DMS53 treated with DMSO at 0.1 percent for 48 hours (cell line): ENCODE data around the gene EPB41L4A.
A peak's percentile ranks its signal among the peaks of the same experiment; 100 is the strongest.

ENCODE experiments used
- DNase-seq: peaks from one replicate; lab custom pipeline; 2025; ENCODE audit not compliant: unreplicated experiment; lab: John Stamatoyannopoulos, UW

EPB41L4A gene

DNA sequence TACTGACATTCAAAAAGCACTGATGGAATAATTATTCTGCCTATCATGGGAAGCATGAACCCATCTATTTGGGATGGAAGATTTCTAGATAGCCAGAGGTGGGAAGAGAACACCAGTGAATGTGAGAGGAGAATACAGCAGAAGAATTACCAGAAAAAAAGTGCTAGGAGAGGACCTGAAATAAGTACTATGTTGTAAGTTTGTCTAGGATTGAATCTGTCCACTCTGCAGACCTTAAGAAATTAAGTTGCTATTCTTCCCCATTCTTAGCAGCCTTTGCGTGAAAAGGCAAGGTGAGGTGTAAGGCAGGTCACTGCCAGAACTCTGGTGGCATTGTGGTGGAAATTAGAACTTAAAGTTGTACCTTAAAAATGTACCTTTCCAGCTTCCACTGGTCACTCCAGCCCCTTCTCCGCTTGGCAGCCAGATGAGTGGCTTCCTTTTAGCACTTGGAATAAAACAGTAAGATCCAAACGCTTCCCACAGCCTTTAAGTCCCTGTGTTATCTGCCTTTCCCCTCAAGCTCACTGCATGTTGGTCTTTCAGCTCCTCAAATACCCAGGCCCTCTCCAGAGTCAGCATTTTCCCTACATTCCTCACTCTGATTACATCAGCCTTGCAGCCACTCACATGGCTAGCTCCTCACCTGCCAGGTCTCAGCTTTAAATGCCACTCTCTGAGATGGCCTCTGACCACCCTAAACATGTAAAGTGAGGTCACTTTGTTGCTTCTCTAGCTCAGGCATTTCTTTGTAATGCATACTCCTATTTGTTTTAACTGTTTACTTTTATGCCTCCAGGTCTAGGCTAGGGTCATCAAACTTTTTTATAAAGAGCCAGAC, 253.0 kb downstream of the EPB41L4A start:
- peak; percentile 64 for DNase-seq

DNA sequence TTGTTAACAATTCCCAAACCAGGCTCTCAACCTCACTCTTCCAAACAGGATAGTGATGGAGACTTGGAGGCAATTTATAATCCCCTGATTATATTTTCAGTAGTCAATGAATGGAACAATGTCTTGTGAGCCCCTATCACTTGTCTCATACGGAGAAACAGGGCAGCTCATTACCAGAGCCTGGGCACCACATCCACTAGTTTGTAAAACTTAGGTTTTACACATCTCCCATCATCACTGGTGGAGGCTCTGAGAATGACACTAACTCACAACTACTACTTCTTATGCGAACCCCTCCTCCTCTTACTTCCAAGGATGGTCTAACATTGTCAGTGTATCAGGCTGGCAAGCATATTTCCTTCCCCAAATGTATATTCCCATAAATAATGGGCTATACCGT, 253.7 kb downstream of the EPB41L4A start:
- DNase-seq: no peak

DNA sequence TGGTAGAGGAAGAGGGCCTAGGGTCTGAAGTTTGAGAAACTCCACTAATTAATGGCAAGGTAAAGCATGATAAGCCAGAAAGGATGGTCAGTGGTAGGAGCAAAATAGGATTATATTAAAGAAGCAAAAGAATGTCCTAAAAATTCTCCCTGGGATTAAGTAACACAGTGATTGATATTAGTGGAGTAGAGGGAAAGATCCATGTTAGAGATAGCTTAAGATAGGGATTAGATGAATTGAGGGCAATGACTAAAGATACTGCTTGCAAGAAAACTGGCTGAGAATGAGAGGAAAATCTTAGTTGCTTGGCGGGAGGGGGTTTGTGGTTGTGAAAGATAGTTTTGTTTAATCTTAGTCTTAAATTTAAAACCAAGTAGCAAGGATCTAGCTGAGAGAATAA, 255.6 kb downstream of the EPB41L4A start:
- no peak for DNase-seq

DNA sequence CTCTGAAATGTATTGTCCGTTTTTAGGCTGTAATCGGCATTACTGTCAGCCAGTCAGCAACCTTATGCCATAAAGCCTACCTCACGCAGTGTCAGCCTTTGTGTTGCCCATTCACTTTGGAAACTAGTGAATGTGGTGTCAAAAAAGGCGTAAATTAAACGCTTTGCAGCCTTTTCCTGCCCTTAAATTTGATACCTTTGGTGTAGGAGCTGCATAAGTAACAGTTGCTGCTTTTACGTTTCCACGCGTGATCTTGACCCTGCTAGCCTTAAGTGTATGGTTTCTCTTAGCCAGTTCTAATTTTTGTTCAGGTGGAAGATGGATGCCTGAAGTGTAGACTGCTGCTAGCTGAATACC, 257.7 kb downstream of the EPB41L4A start:
- DNase-seq: no peak

DNA sequence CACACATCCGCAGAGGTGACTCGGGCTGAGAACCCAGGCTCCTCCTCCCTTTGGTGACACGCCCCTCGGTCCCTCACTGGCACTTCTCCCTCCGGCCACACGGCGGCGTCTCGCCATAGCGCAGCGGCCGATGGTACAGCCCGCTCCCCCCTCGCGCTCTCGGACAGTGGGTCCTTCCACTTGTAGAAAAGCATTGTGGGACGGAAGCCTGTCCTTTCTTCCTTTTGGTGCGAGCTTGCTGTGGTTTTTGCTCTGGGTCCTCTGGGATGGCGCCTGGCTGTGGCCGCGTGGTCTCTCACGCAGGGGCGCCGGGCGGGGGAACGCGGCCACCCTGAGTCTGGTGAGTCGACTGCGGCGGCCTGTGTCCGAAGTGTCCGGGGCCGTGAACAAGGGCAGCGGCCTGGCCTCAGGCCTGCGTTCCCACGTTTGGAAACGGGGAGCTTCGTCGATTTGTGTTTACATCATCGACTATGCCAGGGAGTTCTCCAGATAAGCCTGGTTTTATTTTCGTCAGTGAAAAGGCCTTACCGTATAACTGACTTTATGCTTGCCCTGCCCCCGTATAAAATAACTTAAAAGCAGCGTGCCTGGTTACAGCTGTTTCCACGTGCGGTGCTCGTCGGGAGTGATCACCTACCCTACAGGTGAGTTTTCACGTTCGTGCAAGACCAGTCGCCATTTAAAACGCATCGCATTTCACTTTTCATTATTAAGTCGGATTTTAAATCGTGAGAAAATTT, 258.3 kb downstream of the EPB41L4A start:
- peak; percentile 86 for DNase-seq

DNA sequence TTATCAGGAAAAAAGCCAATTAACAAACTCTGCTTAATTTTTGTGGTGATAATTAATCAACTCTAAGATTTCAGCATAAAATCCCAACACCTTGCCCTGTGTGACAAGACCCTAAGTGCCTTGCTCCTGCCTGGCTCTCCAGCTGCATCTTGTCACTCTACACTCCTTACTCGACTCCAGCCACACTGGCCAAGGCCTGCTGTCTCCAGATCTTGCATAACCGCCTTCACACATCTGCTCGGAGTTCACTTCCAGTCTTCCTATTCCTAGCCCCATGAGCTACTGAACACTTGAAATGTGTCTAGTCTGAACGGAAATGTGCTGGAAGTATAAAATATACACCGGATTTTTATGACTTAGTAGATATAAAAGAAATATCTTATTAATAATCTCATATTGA, 259.6 kb downstream of the EPB41L4A start:
- no peak for DNase-seq

DNA sequence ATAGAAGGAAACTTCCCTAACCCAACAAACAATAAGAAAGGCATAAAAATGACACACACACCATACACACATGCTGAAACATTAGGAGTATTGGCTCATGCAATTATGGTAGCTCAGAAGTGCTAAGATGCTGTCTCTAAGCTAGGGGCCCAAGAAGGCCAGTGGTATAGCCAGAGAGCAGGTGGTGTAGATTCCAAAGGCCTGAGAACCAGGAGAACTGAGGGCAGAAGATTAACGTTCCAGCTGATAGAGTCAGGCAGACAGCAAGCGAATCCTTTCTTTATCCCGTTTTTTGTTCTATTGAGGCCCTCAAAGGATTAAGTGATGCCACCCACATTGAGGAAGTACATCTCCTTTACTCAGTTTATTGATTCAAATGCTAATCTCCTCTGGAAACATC, 262.9 kb downstream of the EPB41L4A start:
- DNase-seq: no peak

DNA sequence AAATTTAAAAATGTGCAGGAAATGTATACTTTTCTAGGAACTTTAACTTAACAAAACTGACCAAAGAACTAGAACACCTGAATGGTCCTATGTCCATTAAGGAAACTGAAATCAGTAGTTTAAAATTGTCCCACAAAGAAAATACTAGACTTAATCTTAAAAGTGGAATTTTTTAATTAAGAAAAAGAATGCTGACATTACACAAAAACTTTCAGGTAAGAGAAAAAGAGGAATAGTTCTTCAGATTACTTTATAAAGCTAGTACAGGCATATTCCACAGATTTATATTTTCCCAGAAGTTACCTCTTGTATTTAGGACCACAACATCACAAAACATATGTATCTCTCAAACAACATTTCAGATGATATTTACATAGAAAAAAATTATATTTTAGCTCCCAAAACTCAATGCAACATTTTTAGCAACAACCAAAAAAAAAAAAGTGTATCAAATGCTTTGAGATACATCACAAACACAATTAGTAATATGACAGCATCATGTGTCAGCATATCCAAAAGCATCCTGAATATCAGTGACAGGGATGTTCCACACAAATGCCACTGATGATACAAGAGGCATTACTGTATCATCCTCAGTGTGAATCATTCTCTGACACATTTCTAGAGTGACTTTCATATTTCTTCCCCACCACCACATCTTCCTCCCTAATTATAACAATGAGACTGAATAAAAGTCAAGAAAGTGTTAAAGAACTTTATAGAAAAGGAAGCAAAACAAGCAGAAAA, 264.0 kb downstream of the EPB41L4A start:
- no peak for DNase-seq

DNA sequence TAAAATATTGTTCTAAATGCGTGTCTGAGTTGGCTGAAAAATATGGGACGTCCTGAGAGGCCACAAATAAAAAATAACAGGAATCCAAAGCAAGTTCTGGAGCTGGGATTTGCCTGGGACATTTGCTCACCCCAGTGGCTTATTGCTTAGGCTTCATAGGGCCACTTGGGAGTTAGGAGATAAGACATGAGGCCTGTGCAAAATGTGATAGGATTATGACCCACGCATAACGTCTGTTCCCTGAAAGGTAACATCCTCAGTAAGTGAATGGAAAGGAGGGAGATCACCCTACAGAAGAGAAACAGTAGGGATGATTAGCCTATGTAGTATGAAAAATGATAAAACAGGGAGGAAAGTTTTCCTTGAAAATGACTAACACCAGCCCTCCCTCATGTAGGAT, 269.4 kb downstream of the EPB41L4A start:
- DNase-seq: no peak

DNA sequence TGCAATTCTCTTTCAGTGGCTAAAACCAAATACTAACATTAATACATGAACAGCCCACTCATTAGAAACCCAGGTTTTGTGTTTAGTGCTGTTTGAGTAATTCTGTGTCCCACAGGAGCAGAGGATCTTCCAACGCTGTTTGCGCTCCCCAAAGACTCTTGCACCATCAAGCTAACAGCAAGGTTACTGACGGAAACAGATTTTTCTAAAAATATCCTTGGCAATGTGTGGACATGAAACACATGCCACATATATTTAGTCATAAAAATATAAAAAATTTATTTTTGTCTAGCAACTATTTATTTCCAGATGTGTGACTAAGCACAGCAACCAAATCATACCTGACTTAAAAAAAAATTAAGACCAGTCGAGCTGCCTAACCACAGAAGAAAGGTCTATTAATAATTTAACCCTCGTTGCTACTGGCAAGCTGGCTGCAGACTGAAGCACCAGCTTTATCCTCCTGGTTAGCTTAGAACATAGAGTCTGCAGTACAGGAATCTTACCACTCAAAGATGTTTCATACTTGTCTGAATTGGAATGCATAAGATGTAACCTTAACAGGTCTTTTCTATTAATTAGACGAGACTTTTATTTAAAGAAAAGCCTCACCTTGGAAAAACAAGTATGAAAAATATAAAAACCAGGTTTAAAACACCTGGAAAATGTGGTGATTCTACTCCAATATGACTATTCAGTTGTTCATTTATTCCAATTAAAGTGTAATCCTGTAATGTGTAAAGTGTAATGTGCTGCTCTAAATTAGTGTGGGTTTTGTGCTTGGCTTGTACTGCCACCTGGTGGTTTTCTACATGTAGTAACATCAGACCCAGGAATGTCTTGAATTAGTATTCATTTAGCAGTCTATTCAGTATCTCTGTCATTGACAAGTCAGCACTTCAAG, 272.5 kb downstream of the EPB41L4A start:
- peak; percentile 79 for DNase-seq

DNA sequence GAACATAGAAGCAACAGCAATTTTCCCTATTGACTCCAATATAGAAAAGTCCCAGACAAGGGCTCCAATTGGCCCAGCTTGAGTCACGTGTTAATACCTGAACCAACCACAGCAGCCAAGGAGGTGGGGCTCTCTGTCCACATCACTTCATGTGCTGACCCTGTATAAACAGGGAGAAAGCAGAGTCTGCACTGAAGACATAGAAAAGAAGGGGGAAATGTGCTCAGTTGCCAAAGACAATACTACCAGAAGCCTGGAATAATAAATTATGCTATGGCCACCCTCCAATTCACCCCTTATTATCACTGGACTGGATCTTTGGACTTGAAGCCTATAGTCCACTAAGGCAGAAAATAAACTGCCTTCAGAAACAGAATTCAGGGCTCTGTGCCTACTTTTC, 275.4 kb downstream of the EPB41L4A start:
- DNase-seq: no peak

DNA sequence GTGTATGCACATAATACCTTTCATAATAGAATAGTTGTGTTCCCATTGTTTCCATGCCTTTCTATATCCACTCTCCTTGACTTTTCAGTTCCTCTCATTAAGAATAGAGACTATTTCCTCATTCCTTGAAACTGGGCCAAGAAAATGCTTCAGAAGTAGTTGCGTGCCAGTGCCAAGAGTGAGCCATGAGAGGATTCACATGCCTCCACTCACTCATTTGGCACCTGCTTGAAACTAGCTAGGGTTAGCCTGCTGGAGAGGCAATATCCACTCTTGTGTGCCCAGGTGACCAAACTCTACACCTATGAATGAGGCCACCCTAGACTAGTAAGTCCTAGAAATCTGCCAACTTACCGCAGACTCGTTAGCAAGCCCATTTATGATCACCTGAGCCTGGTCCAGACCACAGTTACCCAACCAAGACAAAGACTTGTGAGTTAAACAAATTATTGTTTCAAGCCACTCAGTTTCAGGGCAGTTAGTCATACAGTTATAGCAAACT, 276.3 kb downstream of the EPB41L4A start:
- DNase-seq: no peak

DNA sequence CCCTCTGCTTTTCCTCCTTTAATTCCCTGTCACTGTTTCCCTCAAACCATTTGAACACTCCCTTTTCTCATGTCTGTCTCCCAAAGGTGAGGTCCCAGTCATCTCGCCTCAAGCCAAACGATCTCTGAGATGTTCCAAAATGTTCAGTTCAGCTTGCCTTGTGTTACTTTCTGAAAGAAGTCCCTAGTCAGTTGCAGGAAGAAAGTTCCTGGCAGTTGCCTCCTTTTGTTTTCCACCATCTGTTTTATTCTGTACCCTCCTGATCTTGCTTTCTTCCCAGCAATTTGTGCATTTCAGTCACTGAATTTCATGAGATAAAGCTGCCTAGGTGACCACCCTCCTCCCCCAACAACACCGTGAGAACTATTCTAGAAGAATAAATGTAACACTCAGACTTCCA, 277.5 kb downstream of the EPB41L4A start:
- no peak for DNase-seq

DNA sequence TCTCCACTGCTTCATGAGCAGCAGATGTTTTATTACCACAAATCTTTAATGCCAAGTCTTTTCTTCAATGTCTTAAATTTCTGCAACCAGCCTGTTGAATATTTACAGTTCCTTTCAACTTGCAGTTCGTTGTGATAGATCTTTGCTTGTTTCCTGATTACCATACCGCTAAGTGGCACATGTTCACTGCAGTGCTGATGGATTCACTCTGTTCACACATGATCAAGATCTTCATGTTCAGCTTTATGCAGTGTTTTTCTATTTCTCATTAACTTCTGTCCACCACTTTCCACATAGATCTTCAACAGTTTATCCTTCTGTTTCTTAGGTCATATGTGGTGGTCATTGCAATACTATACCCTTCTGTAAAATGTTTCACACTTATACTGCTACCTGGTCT, 280.6 kb downstream of the EPB41L4A start:
- no peak for DNase-seq

DNA sequence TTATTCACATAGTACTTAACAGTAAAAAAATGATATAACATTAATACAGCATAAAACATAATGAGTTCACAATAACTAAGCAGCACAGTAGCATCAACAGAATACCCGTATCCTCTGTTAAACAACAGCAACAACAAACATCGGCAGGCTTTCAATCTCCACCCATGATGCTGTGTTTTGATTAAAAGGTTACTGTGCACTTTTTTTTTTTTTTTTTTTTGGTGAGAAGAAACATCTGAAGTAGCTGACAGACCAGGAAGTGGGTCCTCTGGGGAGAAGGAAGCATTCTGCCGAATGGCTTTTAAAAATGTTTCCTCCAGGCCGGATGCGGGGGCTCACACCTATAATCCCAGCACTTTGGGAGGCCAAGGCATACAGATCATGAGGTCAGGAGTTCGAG, 282.3 kb downstream of the EPB41L4A start:
- DNase-seq: no peak

DNA sequence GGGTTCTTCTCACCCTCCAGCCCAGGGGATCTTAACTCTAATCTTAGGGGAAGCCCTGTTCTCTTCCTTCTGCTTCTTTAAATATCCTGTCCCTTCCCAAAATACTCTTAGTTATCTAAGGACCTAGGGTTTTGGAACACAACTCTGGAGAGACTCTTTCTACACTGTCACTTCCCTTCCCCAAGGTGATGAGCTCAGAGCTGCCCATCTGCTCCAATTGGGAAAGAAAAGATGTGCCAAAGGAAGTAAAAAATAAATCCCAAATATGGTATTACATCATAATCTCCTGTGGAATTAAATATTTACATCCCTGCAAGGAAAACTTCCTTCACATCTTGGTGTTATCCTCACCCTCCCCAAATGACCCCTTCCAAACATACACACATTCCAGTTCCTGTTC, 291.2 kb downstream of the EPB41L4A start:
- DNase-seq: no peak

DNA sequence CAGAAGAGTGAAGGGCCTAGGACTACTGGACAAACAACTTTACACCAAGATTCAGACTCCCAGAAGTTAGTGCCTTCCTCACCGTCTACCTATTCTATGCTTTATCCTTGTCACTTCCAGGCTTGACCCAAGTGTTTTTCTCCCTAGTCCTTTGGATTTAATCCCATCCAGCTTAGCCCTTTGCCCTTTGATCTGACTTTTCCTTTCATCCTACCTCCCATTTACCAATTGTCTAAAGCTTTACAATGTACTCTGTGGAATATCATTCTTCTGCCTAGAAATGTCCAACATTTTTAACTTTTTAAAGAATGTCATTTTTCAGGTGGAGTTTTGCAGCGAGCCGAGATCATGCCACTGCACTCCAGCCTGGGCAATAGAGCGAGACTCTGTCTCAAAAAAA, 292.1 kb downstream of the EPB41L4A start:
- DNase-seq: no peak

DNA sequence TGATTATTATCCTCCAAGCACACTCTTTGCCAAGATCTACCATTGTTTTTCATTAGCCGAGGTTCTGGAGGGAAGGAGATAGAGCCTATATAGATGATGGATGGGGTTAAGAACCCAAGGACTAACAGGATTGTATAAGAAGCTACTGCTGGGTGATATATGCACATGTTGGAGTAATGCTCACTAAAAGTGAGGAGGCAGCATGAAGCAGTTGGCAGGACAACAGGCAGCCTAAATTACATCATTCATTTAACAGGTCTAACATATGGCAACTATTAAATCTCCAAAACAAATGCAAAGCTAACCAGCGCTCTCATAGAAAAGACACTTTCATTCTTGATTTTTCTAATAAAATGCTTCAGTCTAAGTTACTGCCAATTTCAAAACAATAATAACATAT, 293.2 kb downstream of the EPB41L4A start:
- no peak for DNase-seq

DNA sequence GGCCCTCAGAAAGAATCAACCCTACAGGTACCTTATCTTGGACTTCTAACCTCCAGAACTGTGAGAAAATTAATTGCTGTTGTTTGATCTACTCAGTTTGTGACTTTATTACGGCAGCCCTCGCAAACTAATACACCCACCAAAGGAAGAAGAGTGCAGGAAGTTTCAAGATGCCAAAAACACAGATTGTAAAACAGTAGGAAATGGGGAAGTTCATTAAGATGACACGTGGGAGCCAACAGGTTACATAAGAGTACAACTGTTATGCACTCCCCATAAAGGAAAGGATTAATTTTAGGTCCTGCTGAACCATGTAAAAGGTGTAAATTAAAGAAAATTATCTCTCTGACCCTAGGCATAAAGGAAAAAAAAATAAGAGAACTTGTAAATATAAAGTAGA, 294.3 kb downstream of the EPB41L4A start:
- no peak for DNase-seq

DNA sequence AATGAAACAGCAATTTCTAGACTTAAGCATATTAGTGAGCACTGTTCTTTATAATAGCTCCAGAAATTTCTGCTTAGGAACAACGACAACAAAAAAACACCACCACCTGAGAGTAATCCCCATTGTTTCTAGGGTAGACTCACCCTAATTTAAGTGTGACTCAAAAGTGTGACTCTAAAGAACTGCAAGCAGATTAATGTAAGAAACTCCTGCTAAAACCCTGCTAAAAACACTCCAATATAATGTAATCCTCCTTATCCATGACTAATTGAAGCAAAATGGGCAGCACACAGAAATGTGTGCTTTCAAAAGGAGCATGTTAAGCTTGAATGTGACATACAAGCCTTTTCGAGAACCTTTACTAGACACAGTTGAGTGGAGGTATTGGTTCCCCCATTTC, 296.0 kb downstream of the EPB41L4A start:
- no peak for DNase-seq

DNA sequence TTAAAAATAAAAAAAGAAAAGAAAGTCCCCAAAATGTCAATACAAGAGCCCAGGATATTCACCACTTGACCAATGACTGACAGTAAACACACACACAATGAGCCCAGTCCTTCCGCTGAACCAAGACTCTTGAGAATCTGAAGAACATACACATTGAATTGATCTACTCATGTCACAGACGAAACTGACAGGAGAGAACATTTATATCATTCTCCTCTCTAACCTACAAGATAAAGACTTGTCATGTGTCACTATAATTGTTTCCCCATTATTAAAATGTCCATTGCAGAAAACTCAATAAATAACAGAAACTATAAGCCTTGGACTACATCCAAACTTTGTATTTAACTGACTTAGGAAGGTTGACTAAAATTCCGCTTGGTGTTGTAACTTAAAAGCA, 296.7 kb downstream of the EPB41L4A start:
- no peak for DNase-seq
